Measurements from ENCODE around the gene UBE2L6.

The UBE2L6 gene

DNA sequence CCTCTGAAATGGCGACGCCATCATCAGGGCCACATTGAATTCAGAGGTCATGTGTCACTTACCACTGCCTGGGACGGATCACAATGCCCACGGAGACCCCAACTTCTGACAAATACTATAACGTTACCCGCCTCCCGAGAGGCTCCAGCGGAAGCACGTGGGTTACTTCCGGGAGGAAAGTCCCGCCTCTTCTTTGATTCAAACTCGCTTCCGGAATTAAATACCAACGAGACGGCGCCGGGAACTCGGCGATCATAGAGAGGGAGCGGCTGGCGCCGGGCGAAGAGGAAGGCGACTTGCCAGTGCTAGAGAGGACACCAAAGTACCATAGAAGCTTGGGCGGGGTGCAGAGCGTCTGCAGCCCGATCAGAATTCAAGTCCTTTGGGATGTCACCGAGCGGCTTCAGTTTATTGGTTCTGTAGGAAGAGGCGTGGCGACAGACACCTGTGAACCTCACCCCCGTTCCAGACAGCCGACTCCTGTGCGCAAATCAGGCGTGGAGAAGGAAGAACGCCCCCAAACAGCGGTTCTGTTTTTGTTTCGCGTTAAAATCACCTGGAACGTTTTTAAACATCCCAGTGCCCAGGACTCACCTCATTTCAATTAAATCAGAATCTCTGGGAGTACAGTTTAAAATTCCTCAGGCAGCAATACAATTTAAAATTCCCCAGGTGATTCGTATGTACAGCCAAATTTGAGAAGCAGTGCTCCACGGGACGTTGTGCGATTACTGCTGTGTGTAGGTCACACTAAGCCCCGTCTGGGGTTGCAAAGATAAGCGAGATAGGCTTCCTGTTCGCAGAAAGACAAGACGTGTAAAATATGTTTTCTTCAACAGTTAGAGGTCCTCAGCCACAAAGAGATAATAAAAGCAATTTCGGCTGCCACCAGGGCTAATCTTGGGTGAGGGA, 36.6 kb downstream of the UBE2L6 start, which contains the start of gene TIMM10:
Gene TIMM10 (minus strand): TSS at position 159 of the 912 bp plus-strand sequence. CDS start 565 bp downstream, outside the sequence.
- peak within 1 kb of the TSS; percentile 80 for H3K4me3 ChIP-seq (ENCODE audit: low read depth, low read length)
- H3K36me3 ChIP-seq (ENCODE audit: control insufficient read depth, insufficient read depth, low read length) = peaks cover 9% of the 10 kb centered on the region
- H3K27me3 ChIP-seq (ENCODE audit: control insufficient read depth, insufficient read depth, low read length) = no peaks in the 10 kb centered on the region
- peak within 1 kb of the TSS; percentile 18; the same call in 1 of the 2 replicates for H3K27ac ChIP-seq (ENCODE audit: low read depth, low read length)
- peaks cover 15% of the 10 kb centered on the region for H3K4me1 ChIP-seq (ENCODE audit: control insufficient read depth, insufficient read depth, low read length)
- H3K9me3 ChIP-seq (ENCODE audit: control insufficient read depth, insufficient read depth, low read depth, low read length) = no peaks in the 10 kb centered on the region
- H3K9ac ChIP-seq (ENCODE audit: low read length) = peak within 1 kb of the TSS; percentile 78

DNA sequence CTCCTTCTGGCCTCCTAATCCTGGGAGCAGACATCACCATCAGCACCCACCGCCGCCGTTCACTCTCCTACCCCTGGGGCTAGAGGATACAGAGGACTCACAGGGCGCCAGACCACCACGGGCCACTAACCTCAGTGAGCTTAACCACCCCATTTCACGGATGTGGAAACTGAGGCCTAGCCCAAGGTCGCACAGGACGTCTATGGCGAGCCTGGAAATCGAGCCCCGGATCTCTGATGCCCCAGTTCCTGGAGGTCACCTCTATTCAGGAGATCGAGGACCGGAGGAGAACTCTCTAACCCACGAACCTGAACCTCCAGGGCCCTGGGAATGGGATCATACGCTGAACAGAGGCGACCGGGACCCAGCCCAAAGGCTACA, 37.3 kb downstream of the UBE2L6 start:
- H3K27me3 ChIP-seq (ENCODE audit: control insufficient read depth, insufficient read depth, low read length) = no peaks in the 10 kb centered on the region
- peak overlapping the region; percentile 80 for H3K4me3 ChIP-seq (ENCODE audit: low read depth, low read length)
- peaks cover 9% of the 10 kb centered on the region for H3K36me3 ChIP-seq (ENCODE audit: control insufficient read depth, insufficient read depth, low read length)
- H3K9me3 ChIP-seq (ENCODE audit: control insufficient read depth, insufficient read depth, low read depth, low read length) = no peaks in the 10 kb centered on the region
- H3K4me1 ChIP-seq (ENCODE audit: control insufficient read depth, insufficient read depth, low read length) = peaks cover 15% of the 10 kb centered on the region
- H3K27ac ChIP-seq (ENCODE audit: low read depth, low read length) = peak overlapping the region; percentile 18; the same call in 1 of the 2 replicates
- peak overlapping the region; percentile 78 for H3K9ac ChIP-seq (ENCODE audit: low read length)

DNA sequence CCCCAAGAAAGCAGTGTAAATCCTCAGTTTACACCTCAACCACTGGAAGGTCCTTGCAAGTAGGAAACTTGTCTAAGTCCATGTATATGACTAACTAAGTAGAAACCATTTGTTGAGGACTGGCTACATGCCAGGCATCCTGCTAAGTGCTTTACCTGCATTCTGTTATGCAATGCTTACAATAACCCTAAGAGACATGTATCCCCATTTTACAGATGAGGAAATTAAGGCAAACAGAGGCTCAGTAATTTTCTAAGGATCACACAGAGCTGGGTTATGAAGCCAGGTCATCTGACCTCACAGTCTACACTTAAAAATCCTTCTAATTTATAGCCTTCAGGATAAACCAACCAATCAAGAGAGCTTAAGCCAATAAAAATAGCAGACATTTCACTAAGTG, 38.5 kb downstream of the UBE2L6 start:
- H3K4me3 ChIP-seq (ENCODE audit: low read depth, low read length) = no peak overlapping the region
- H3K4me1 ChIP-seq (ENCODE audit: control insufficient read depth, insufficient read depth, low read length) = peaks cover 15% of the 10 kb centered on the region
- peaks cover 9% of the 10 kb centered on the region for H3K36me3 ChIP-seq (ENCODE audit: control insufficient read depth, insufficient read depth, low read length)
- no peaks in the 10 kb centered on the region; the same call in 1 of the 2 replicates for H3K9me3 ChIP-seq (ENCODE audit: control insufficient read depth, insufficient read depth, low read depth, low read length)
- no peak overlapping the region for H3K9ac ChIP-seq (ENCODE audit: low read length)
- H3K27me3 ChIP-seq (ENCODE audit: control insufficient read depth, insufficient read depth, low read length) = no peaks in the 10 kb centered on the region
- no peak overlapping the region for H3K27ac ChIP-seq (ENCODE audit: low read depth, low read length)

DNA sequence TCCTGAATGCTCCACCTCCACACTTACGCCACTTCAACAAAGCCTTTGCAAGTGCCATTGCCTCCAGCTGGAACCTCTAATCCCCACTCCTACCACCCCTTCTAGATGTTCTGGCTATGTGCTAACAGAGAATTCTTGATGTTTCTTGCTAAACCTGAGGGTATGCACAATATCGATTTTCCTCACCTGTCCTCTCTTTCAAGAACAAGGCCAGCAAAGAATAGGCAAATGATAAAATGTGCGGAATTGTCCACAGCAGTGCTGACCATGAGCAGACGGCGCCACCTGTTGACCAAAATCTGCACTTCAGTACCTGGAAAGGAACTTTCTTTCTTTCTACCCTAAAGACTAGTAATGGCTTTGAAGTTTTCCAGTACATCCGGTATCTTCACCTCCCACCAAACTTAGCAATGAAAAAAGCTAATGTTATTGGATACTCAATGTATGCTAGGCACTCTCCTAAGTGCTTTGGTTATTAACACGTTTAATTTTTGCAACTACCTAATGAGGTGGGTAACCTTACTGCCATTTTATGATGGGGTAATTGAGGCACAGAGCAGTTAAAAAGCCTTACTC, 40.3 kb downstream of the UBE2L6 start:
- H3K9ac ChIP-seq (ENCODE audit: low read length) = peak overlapping the region; percentile 3
- H3K36me3 ChIP-seq (ENCODE audit: control insufficient read depth, insufficient read depth, low read length) = peaks cover 9% of the 10 kb centered on the region
- peaks cover 15% of the 10 kb centered on the region for H3K4me1 ChIP-seq (ENCODE audit: control insufficient read depth, insufficient read depth, low read length)
- no peaks in the 10 kb centered on the region; the same call in 1 of the 2 replicates for H3K9me3 ChIP-seq (ENCODE audit: control insufficient read depth, insufficient read depth, low read depth, low read length)
- H3K27ac ChIP-seq (ENCODE audit: low read depth, low read length) = no peak overlapping the region
- H3K4me3 ChIP-seq (ENCODE audit: low read depth, low read length) = no peak overlapping the region
- no peaks in the 10 kb centered on the region for H3K27me3 ChIP-seq (ENCODE audit: control insufficient read depth, insufficient read depth, low read length)

DNA sequence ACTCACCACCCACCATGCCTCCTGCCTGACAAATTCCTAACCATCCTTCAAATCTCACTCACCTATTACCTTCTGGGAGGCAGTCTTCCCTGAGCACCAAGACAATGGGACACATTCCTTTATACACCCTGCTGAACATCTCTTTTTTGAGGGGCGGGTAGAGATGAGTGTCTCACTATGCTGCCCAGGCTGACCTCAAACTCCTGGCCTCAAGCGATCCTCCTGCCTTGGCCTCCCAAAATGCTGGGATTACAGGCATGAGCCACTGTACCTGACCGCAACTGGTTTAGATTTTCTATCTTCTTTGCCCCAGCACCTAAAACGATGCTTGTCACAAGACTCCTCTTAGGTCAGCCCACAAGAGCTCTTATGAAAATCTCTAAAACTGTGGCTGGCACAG, 44.1 kb downstream of the UBE2L6 start:
- H3K9me3 ChIP-seq (ENCODE audit: control insufficient read depth, insufficient read depth, low read depth, low read length) = no peaks in the 10 kb centered on the region; the same call in 1 of the 2 replicates
- H3K4me3 ChIP-seq (ENCODE audit: low read depth, low read length) = no peak overlapping the region
- H3K27ac ChIP-seq (ENCODE audit: low read depth, low read length) = no peak overlapping the region
- H3K27me3 ChIP-seq (ENCODE audit: control insufficient read depth, insufficient read depth, low read length) = no peaks in the 10 kb centered on the region
- peaks cover 6% of the 10 kb centered on the region for H3K4me1 ChIP-seq (ENCODE audit: control insufficient read depth, insufficient read depth, low read length)
- no peak overlapping the region for H3K9ac ChIP-seq (ENCODE audit: low read length)
- H3K36me3 ChIP-seq (ENCODE audit: control insufficient read depth, insufficient read depth, low read length) = peaks cover under 1% of the 10 kb centered on the region

DNA sequence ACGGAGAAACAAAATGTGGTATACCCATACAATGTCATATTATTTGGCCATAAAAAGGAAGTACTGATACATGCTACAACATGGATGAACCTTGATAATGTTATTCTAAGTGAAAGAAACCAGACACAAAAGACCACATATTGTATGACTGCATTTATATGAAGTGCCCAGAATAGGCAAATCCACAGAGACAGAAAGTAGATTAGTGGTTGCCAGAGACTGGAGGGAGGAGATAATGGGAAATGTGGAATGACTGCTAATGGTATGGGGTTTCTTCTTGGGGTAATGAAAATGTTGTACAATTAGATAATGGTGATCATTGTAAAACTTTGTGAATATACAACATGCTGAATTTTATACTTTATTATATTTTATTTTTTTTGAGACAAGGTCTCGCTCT, 46.4 kb downstream of the UBE2L6 start:
- H3K36me3 ChIP-seq (ENCODE audit: control insufficient read depth, insufficient read depth, low read length) = no peaks in the 10 kb centered on the region
- H3K9me3 ChIP-seq (ENCODE audit: control insufficient read depth, insufficient read depth, low read depth, low read length) = no peaks in the 10 kb centered on the region; the same call in 1 of the 2 replicates
- H3K4me1 ChIP-seq (ENCODE audit: control insufficient read depth, insufficient read depth, low read length) = peaks cover 1% of the 10 kb centered on the region
- no peak overlapping the region for H3K9ac ChIP-seq (ENCODE audit: low read length)
- H3K4me3 ChIP-seq (ENCODE audit: low read depth, low read length) = no peak overlapping the region
- peaks cover 17% of the 10 kb centered on the region for H3K27me3 ChIP-seq (ENCODE audit: control insufficient read depth, insufficient read depth, low read length)
- no peak overlapping the region for H3K27ac ChIP-seq (ENCODE audit: low read depth, low read length)

DNA sequence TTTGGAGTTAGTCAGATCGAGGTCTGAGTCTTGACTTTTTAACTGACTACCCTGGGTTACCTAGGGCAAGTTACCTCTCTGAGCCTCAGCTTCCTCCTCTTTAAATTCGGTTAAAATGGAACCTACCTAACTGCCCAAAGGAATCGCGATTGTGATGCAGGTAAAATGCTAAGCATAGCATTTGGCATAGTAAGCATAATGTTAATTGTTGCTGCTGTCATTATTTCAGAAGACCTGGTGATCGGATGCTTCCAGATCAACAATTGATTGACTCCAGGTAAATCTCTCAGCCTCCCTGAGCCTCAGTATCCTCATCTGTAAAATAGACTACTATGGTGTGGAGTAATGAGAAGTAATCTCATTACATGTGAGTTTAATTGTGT, 51.4 kb downstream of the UBE2L6 start:
- H3K9me3 ChIP-seq (ENCODE audit: control insufficient read depth, insufficient read depth, low read depth, low read length) = no peaks in the 10 kb centered on the region
- H3K27me3 ChIP-seq (ENCODE audit: control insufficient read depth, insufficient read depth, low read length) = peaks cover 39% of the 10 kb centered on the region
- no peak overlapping the region for H3K27ac ChIP-seq (ENCODE audit: low read depth, low read length)
- H3K9ac ChIP-seq (ENCODE audit: low read length) = peak overlapping the region; percentile 45
- no peaks in the 10 kb centered on the region for H3K36me3 ChIP-seq (ENCODE audit: control insufficient read depth, insufficient read depth, low read length)
- peak overlapping the region; percentile 73 for H3K4me3 ChIP-seq (ENCODE audit: low read depth, low read length)
- peaks cover 16% of the 10 kb centered on the region for H3K4me1 ChIP-seq (ENCODE audit: control insufficient read depth, insufficient read depth, low read length)

DNA sequence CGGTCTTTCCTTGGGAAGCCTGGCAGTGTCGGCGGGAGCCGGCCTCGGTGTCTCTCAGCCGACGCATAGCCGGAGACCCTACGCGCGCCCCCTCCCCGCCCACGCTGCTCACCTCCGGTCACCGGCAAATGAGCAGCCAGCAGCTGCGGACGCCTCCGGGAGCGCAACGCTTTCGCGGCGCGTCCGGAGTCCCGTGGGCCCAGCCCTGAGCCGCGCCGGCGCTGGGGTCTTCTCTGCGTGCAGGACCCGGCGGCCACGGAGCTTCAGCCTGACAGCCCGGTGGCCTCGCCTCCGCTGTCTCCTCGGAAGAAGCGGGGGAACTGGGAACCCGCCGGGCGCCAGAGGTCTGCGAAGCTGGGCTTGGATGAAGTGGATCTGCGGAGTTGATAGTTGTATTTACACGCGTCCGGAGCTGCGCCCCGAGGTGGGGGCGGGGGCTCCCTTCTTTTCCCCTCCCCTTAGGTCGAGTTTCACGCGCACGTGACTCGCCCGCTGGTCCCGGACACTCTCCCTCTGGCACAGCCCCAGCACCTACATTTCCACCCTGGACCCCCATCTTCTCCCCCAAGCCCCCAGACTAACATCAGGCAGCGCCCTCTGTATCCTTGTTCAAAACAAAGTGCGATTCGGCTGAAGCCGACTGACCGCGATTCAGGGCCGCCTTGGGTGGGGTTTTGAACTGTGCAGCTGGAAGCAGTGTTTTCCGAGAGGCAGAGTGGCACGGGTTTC, 52.0 kb downstream of the UBE2L6 start, which contains the start of gene SLC43A1:
Gene SLC43A1 (minus strand): TSS at position 371 of the 729 bp plus-strand sequence. CDS start 1,591 bp downstream, outside the sequence.
- peaks cover 39% of the 10 kb centered on the region for H3K27me3 ChIP-seq (ENCODE audit: control insufficient read depth, insufficient read depth, low read length)
- peaks cover 16% of the 10 kb centered on the region for H3K4me1 ChIP-seq (ENCODE audit: control insufficient read depth, insufficient read depth, low read length)
- H3K9me3 ChIP-seq (ENCODE audit: control insufficient read depth, insufficient read depth, low read depth, low read length) = no peaks in the 10 kb centered on the region
- peak within 1 kb of the TSS; percentile 74 for H3K9ac ChIP-seq (ENCODE audit: low read length)
- peak within 1 kb of the TSS; percentile 73 for H3K4me3 ChIP-seq (ENCODE audit: low read depth, low read length)
- no peak within 1 kb of the TSS for H3K27ac ChIP-seq (ENCODE audit: low read depth, low read length)
- H3K36me3 ChIP-seq (ENCODE audit: control insufficient read depth, insufficient read depth, low read length) = no peaks in the 10 kb centered on the region

DNA sequence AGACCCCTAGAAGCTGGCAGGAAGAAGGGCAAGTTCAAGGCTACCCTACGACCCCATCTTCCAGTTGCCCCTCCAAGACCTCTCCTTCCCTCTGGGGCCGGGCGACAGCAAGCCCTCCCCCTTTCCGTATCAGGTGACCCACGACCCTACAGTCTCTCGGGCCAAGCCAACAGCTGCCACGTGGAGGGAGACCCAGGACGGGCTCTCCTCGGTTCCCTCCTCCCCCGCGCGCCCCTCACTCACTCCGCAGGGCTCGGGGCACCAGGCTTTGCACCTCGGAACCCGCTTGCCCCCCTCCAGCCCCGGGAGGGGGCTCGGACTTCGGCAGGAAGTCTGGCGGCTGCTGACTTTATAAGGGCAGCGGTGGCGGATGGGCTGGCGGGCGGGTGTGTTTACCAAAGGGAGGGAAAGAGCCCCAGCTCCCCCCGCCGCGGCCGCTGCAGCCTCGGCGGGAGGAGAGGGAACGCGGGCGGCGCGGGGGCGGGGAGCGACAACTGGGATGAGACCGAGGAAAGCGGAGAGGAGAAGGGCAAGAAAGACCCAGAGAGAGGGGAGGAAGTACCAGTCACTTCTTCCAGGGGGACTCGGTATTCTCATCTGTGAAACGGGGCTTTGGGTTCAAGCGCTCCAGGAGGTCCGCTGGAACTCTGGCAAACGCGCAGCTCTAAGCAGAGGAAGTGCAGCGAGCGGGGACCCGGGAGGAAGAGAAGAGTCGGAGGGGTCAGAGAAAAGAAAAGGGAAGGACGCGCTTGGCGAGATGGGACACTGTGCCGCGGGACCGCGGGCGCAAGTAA, 52.7 kb downstream of the UBE2L6 start:
- H3K9me3 ChIP-seq (ENCODE audit: control insufficient read depth, insufficient read depth, low read depth, low read length) = no peaks in the 10 kb centered on the region
- peaks cover 16% of the 10 kb centered on the region for H3K4me1 ChIP-seq (ENCODE audit: control insufficient read depth, insufficient read depth, low read length)
- H3K36me3 ChIP-seq (ENCODE audit: control insufficient read depth, insufficient read depth, low read length) = no peaks in the 10 kb centered on the region
- H3K27me3 ChIP-seq (ENCODE audit: control insufficient read depth, insufficient read depth, low read length) = peaks cover 39% of the 10 kb centered on the region
- peak overlapping the region; percentile 73 for H3K4me3 ChIP-seq (ENCODE audit: low read depth, low read length)
- no peak overlapping the region for H3K27ac ChIP-seq (ENCODE audit: low read depth, low read length)
- peak overlapping the region; percentile 74 for H3K9ac ChIP-seq (ENCODE audit: low read length)

DNA sequence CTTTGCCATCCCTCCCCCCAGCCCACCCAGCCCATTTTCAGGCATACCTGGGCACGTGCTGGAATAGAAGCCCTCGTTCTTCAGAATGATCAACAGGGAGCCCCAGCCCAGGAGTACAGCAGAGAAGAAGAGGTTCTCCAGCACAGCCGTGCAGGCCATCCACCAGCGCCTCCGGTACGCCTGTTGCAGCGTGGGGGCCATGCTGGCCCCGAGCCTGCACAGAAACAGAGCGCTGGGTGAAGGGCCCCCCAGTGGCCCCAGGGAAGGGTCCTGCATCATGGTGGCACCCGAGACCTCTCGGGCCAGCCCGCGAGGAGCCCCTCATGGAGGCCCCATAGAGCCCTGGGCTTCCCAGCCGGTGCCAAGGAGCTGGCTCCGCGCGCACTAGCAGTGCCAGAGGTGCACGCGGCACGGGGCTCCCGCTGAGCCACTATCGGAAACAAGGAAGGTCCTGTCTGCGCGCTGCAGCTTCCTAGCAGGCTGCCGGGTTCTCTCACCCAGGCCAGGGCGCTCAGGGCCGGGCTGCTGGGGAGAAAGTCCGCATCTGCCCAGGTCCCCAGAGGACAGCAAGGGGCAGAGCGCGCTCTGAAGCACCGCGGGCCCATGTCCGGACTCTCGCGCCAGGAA, 53.4 kb downstream of the UBE2L6 start:
- H3K4me3 ChIP-seq (ENCODE audit: low read depth, low read length) = peak overlapping the region; percentile 73
- H3K27me3 ChIP-seq (ENCODE audit: control insufficient read depth, insufficient read depth, low read length) = peaks cover 39% of the 10 kb centered on the region
- peaks cover 16% of the 10 kb centered on the region for H3K4me1 ChIP-seq (ENCODE audit: control insufficient read depth, insufficient read depth, low read length)
- no peak overlapping the region for H3K27ac ChIP-seq (ENCODE audit: low read depth, low read length)
- H3K9me3 ChIP-seq (ENCODE audit: control insufficient read depth, insufficient read depth, low read depth, low read length) = no peaks in the 10 kb centered on the region
- H3K9ac ChIP-seq (ENCODE audit: low read length) = peak overlapping the region; percentile 74
- no peaks in the 10 kb centered on the region for H3K36me3 ChIP-seq (ENCODE audit: control insufficient read depth, insufficient read depth, low read length)

All from HUES6 (cell line).